GM18873 (cell line): ENCODE measurements around the gene SRSF3.
"Not testable (repeated sequence)": the region's sequence is repeated elsewhere in the genome, so short reads cannot be mapped to it uniquely, and the experiment has no call there.

ENCODE experiments used
- ATAC-seq: cut with Tn5 transposase; IDR thresholded peaks from one replicate; pipeline ENCODE4 v1.9.1; 2021; ENCODE audit warnings: mild to moderate bottlenecking, moderate library complexity, moderate number of reproducible peaks; ENCODE audit not compliant: unreplicated experiment, low FRiP score

The SRSF3 gene

GRCh38 chr6:36603222-36604089, 9.3 kb downstream of the SRSF3 start:
- ATAC-seq, result no peak

DNA sequence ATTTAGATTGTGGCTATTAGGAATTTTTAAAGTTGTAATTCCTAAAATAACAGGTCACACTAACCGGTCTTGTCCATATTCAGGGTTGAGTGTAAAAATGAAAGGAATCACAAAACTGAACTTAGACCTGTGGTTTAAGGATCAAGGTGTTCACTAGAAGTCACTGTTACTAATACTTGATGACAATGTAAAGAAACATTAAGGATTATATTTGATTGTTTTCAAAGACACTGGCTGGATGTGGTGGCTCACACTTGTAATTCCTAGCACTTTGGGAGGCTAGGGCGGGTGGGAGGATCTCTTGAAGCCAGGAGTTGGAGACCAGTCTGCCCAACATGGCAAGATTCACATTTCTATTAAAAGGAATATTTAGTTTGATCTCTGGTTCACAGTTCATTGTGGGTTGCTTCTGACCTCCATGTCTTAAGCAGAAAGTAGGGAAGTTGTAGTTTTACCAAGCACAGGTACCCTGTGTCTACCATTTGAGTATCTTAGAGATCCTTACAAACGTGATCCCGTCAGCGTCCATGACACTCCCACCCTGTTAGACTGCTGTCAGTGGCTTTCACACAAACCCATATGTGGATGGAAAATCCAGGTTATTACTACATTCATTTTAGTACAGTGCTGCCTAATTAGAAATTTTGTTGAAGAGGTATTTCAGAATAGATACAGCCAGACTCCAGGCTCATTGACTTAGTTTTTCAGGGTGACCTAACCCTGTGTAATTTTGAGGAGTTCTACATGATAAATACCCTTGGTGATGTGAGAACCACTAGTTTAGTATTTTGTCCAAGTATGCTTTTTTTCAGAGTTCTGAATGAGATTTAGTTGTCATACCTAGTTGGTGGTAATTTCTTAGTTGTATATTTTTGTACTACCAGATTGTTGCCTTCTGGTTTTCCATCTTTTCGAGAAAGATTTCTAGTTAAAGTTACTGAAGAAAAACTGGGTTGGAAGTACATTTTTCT, 10.2 kb downstream of the SRSF3 start:
- ATAC-seq, result no peak

DNA sequence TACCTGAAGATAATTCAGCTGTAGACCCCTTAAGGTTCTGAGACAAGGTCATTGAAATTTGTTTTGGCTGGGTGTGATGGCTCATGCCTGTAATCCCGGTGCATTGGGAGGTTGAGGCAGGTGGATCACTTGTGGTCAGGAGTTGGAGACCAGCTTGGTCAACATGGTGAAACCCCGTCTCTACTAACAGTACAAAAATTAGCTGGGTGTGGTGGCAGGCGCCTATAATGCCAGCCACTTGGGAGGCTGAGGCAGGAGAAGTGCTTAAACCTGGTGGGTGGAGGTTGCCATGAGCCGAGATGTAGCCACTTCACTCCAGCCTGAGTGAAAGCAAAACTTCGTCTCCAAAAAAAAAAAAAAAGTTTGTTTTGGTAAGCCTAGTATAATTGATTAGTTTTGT, 11.0 kb downstream of the SRSF3 start:
- no peak for ATAC-seq

GRCh38 chr6:36605560-36606391, 11.6 kb downstream of the SRSF3 start:
- ATAC-seq, result no peak

DNA sequence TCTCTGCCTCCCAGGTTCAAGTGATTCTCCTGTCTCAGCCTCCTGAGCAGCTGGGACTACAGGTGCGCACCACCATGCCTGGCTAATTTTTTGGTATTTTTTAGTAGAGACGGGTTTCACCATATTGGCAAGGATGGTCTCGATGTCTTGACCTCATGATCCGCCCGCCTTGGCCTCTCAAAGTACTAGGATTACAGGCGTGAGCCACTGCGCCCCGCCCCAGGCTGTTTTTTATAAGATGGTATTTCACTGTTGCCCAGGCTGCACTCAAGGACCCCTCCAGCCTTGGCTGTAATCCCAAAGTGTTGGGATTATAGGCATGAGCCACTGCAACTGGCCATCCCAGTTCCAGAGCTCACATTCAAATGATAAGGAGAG, 13.1 kb downstream of the SRSF3 start:
- ATAC-seq, result not testable (repeated sequence)

GRCh38 chr6:36607683-36608386, 13.7 kb downstream of the SRSF3 start:
- no peak for ATAC-seq

- ATAC-seq, result no peak
Observed at GRCh38 chr6:36608788-36609563, 14.8 kb downstream of the SRSF3 start.

DNA sequence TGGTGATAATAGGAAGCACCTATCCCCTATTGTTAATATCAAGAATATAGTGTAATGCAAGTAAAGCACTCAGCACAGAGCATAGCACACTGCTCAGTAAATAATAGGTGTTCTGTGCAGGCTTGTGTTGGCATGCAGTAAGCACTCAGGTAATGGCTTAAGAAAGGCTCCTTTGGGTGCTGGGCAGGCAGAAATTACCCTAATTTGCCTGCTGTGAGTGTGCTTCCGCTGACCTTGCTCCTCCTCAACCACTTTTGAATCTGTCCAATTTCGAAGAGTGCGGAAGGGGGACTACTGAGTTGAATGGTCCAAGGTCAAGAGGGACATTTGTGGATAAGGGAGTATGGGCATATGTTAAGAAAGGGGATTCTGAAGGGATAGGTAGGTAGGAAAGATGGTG, 15.4 kb downstream of the SRSF3 start:
- no peak for ATAC-seq

DNA sequence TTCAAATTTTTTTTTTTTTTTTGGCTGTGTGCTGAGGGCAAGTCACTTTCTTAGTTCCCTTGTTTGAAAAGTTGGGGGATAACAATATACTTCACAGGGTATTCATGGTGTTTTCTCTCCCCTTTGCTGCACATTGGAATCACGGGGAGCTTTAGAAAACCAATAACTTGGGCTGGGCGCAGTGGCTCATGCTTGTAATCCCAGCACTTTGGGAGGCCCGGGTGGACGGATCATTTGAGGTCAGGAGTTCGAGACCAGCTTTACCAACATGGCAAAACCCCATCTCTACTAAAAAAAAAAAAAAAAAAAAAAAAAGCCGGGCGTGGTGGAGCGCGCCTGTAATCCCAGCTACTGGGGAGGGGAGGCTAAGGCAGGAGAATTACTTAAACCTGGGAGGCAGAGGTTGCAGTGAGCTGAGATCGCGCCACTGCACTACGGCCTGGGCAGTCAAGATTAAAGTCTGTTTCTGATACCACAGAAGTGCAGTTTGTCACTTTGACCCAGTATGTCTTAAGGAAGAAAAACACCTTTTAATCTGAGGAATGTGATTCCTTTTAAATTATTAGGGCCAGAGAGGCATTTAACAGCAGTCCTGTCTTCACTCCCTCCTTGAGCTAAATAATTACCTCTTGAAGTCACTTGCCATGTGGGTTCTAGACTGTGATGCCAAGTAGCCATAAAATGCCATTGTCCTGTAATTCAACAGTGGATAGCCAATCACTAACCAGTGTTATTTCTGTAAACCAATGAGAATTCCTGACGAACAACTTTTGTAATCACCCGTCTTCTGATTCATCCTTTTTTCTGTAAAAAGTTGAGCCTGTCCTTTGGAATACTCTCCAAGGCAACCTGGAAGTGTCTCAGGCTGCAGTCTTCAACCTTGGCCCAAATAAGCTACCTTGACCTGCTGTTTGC, 16.1 kb downstream of the SRSF3 start:
- ATAC-seq, result no peak

DNA sequence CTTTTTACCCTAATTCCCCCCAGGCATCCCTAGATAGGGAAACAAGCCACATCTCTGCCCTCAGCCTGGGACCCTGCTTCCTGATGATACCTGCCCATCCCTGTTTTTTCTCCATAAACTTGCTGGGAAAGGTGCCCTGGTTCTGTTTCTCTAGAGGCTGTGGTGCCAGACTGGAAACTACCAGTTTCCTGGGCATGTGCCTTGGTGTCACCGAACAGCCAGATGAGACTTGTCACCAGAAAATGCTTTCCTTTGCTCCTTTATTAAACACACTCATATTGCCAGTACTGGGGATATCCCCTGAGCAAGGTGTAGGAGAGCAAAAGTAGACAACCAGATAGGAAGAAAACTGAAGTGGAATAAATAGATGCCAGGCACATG, 16.8 kb downstream of the SRSF3 start:
- no peak for ATAC-seq

GRCh38 chr6:36611679-36612078, 17.5 kb downstream of the SRSF3 start:
- ATAC-seq, result not testable (repeated sequence)

- ATAC-seq, result no peak
Observed at GRCh38 chr6:36612101-36612625, 18.0 kb downstream of the SRSF3 start.

DNA sequence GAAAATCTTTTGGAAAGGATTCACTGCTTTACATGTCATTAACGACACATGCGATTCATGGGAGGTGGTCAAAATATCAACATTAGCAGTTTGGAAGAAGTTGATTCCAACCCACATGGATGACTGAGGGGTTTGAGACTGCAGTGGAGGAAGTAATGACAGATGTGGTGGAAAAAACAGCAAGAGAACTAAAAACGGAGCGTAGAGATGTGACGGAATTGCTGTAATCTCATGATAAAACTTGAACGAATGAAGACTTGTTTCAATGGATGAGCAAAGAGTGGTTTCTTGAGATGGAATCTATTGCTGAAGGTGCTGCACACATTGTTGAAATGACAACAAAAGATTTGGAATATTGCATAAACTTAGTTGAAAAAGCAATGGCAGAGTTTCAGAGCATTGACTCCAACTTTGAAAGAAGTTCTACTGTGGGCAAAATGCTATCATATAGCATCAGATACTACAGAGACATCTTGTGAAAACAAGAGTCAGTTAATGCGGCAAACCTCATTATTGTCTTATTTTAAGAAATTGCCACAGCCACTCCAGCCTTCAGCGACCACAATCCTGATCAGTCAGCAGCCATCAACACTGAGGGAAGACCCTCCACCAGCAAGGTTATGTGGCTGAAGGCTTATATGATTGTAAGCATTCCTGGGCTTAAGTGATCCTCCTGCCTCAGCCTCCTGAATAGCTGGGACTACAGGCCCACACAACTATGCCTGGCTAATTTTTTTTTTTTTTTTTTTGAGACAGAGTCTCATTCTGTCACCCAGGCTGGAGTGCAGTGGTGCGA, 19.2 kb downstream of the SRSF3 start:
- ATAC-seq, result no peak

DNA sequence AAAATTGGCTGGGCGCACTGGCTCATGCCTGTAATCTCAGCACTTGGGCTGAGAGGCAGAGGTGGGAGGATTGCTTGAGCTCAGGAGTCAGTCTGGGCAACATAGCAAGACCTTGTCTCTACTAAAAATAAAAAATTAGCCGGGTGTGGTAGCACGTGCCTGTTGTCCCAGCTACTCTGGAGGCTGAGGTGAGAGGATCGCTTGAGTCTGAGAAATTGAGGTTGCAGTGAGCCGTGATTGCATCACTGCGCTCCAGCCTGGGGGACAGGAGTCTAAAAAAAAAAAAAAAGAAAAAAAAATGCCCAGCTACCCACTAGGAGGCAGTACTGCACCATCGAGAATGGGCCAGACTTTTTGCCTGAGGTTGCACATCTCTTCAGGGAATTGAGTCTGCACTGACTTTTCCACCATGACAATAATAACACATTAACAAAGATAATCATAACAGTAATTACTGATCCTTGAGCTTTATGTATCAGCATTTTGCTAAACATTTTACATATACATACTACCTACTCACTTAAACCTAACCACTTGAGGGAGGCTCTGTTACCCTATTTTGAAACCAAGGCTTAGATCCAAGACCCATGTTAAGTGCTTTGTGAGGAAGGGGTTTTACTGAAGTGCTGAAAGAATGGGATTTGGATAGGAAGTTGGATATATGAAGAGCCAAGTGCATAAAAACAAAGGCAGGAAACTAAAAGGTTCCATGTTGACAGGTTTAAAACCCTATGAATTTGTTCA, 21.0 kb downstream of the SRSF3 start:
- ATAC-seq, result no peak

GRCh38 chr6:36616893-36617521, 22.8 kb downstream of the SRSF3 start:
- no peak for ATAC-seq
